ENCODE measurements around the gene TSC22D4.

DNA sequence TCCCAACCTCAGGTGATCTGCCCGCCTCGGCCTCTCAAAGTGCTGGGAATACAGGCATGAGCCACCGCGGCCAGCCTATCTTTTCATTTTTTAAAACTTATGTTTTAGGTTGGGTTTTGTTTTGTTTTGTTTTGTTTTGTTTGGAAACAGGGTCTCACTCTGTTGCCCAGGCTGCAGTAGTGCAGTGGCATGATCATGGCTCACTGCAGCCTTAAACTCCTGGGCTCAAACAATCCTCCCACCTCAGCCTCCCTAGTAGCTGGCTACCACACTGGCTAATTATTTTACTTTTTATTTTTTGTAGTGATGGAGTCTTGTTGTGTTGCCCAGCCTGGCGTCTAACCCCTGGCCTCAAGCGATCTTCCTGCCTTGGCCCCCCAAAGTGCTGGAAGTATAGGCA, 40.6 kb upstream of the TSC22D4 start:
- no peak for TF ChIP-seq POLR2AphosphoS5 (IDR thresholded peaks at IDR 0.05; ENCODE audit: low read depth, low read length)
- TF ChIP-seq TAF1 (IDR thresholded peaks at IDR 0.05; ENCODE audit: borderline replicate concordance, insufficient read depth, low read length): no peak
